SK-N-MC (cell line): Measurements from ENCODE around the gene RPS8.

Source experiments
- EZH2 ChIP-seq: fragments of 200-600 bp; sonication (generic); IDR thresholded peaks from one replicate; pipeline ENCODE4 v1.6.1; 2017; ENCODE audit warnings: antibody characterized with exemption
- FOXP2 ChIP-seq: optimal IDR thresholded peaks from 2 replicates; pipeline ENCODE3; 2011; ENCODE audit warnings: mild to moderate bottlenecking, moderate library complexity; ENCODE audit not compliant: insufficient read depth; ENCODE audit errors: extremely low read length, control extremely low read depth
- POLR2AphosphoS5 ChIP-seq: IDR thresholded peaks from 2 replicates; pipeline ENCODE4 v1.6.1; 2012; ENCODE audit warnings: mild to moderate bottlenecking, low read depth, low read length, borderline replicate concordance

DNA sequence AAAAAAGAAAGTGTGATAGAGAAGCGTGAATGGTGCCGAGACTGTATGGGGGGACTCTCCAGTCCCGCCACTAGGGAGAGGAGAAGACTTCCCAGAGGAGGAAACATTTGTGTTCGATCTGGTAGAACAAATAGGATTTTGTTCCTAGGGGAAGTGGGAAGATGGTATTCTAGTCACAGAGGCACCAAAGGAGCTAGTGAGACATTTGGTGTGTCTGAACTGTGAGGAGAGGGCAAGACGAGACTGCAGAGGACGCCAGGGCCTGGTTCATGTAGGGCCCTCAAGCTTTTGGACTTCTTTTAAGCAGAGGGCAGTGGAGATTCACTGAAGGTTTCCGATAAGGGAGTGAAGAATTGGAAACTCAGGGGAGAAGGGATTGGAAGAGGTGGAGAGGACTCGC lies 35.9 kb downstream of the RPS8 start:
- TF ChIP-seq EZH2 (no peak), POLR2AphosphoS5 (no peak), FOXP2 (no peak)
